ENCODE measurements around the gene COX19. TPM values are rescaled to one million over a fixed set of nuclear protein-coding genes. Genes with fewer than 3 reads are reported as not detected.

Gene COX19
- polyA plus RNA-seq, 3 donors: 7.4 to 15.0 (median 7.6) TPM

DNA sequence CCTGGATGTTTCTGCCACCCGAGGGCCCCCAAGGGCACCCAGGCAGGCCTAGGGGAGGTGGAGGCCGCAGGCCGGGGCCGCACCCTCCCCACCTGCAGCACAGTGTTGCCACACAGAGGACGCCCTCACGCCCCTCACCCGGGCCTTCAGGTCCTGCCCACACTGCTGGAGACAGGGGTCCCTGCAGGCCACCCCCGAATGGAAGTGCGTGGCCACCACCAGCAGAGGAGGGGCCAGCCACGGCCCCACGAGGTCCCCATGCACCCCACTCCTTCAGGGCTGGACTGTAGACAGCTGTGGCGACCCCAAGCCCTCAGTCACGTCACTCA, 56.3 kb downstream of the COX19 start:
- intact Hi-C loops (cut with micrococcal nuclease): no loop called here
- H3K4me3 ChIP-seq (replicated peaks in 1 of 3; ENCODE audit: low read depth in 2 of 3, low read length in 3 of 3): no peak overlapping the region
- no peak overlapping the region for H3K9ac ChIP-seq (ENCODE audit: insufficient read depth, low read length, poor library complexity, severe bottlenecking)
- no peak for DNase-seq
- H3K27ac ChIP-seq (ENCODE audit: low read depth in 1 of 2, low read length in 2 of 2): no peak overlapping the region
- Mint-ChIP-seq H3K9me3 (no peaks in the 10 kb centered on the region), H3K36me3 (peaks cover 43 to 55% of the 10 kb centered on the region in 2 donors), H3K4me3 (no peak overlapping the region), H3K27me3 (ENCODE audit: low read depth in 3 of 3) (peaks cover 0 to 3% (median 0%) of the 10 kb centered on the region in 3 donors), H3K27ac (peak overlapping the region in 5 of 7 donors; percentile 6 to 85 (median 51)), H3K4me1 (peaks cover 53% of the 10 kb centered on the region)
- WGBS (ENCODE audit: insufficient coverage): 95% methylated on average over 12 of the region's 13 CpGs
- peaks cover 41 to 67% of the 10 kb centered on the region in 2 donors for H3K4me1 ChIP-seq (ENCODE audit: control insufficient read depth in 1 of 2, insufficient read depth in 2 of 2, low read length in 2 of 2)
- H3K36me3 ChIP-seq (replicated peaks in 1 of 2; ENCODE audit: control insufficient read depth in 1 of 2, insufficient read depth in 2 of 2, low read length in 2 of 2): peaks cover 34 to 42% of the 10 kb centered on the region in 2 donors
- no peaks in the 10 kb centered on the region for H3K9me3 ChIP-seq (replicated peaks in 1 of 2; ENCODE audit: control insufficient read depth in 1 of 2, insufficient read depth in 1 of 2, low read length in 2 of 2)
- H3K79me2 ChIP-seq (ENCODE audit: insufficient read depth, low read length): peaks cover 61% of the 10 kb centered on the region
- peaks cover 27% of the 10 kb centered on the region for H4K20me1 ChIP-seq (ENCODE audit: insufficient read depth, low read length)
- H3K27me3 ChIP-seq (ENCODE audit: control insufficient read depth in 2 of 2, insufficient read depth in 2 of 2, low read length in 2 of 2): no peaks in the 10 kb centered on the region
- H3K4me2 ChIP-seq (replicated peaks; ENCODE audit: extremely low read depth, low read length, poor library complexity, severe bottlenecking): no peak overlapping the region
- H2AFZ ChIP-seq (ENCODE audit: insufficient read depth, low read depth, low read length, poor library complexity, severe bottlenecking): no peak overlapping the region
- TF ChIP-seq, protein P1, sequence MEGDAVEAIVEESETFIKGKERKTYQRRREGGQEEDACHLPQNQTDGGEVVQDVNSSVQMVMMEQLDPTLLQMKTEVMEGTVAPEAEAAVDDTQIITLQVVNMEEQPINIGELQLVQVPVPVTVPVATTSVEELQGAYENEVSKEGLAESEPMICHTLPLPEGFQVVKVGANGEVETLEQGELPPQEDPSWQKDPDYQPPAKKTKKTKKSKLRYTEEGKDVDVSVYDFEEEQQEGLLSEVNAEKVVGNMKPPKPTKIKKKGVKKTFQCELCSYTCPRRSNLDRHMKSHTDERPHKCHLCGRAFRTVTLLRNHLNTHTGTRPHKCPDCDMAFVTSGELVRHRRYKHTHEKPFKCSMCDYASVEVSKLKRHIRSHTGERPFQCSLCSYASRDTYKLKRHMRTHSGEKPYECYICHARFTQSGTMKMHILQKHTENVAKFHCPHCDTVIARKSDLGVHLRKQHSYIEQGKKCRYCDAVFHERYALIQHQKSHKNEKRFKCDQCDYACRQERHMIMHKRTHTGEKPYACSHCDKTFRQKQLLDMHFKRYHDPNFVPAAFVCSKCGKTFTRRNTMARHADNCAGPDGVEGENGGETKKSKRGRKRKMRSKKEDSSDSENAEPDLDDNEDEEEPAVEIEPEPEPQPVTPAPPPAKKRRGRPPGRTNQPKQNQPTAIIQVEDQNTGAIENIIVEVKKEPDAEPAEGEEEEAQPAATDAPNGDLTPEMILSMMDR (IDR thresholded peaks at IDR 0.05): no peak

DNA sequence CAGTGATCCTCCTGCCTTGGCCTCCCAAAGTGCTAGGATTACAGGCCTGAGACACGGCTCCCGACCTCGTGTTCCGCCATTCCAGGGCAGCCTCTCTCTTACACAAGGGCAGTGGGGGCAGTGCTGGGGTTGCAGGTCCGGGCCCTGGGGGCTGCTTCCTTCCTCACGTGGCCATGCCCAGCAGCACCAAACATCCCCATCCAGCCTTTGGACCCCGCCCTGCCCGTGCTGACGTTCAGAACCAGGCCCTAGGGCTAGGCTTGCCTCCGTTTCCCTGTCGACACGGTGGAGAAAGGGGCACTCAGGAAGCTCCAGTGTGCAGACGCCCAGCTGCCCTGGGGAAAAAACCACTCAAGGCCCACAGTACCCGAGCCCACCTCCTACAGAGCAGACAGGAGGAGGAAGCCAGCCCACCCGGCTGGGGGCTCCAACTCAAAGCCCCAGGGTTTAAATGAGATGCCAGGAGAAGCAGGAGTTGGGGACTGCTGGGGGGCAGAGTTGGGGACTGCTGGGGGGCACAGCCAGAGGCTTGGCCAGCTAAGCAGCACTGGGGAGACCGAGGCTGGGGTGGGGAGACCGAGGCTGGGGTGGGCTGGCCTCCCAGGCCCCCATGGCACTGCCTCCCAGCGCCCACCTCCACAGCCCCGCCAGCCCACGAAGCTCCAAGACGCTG, 56.8 kb downstream of the COX19 start:
- H3K9me3 Mint-ChIP-seq: no peaks in the 10 kb centered on the region
- no peak overlapping the region for H3K4me3 Mint-ChIP-seq
- peaks cover 34 to 42% of the 10 kb centered on the region in 2 donors for H3K36me3 ChIP-seq (replicated peaks in 1 of 2; ENCODE audit: control insufficient read depth in 1 of 2, insufficient read depth in 2 of 2, low read length in 2 of 2)
- no peak overlapping the region for H3K27ac ChIP-seq (ENCODE audit: low read depth in 1 of 2, low read length in 2 of 2)
- no peaks in the 10 kb centered on the region for H3K27me3 ChIP-seq (ENCODE audit: control insufficient read depth in 2 of 2, insufficient read depth in 2 of 2, low read length in 2 of 2)
- H3K9ac ChIP-seq (ENCODE audit: insufficient read depth, low read length, poor library complexity, severe bottlenecking): no peak overlapping the region
- H3K9me3 ChIP-seq (replicated peaks in 1 of 2; ENCODE audit: control insufficient read depth in 1 of 2, insufficient read depth in 1 of 2, low read length in 2 of 2): no peaks in the 10 kb centered on the region
- H3K4me1 Mint-ChIP-seq: peaks cover 56% of the 10 kb centered on the region
- H2AFZ ChIP-seq (ENCODE audit: insufficient read depth, low read depth, low read length, poor library complexity, severe bottlenecking): no peak overlapping the region
- H3K79me2 ChIP-seq (ENCODE audit: insufficient read depth, low read length): peaks cover 62% of the 10 kb centered on the region
- H4K20me1 ChIP-seq (ENCODE audit: insufficient read depth, low read length): peaks cover 32% of the 10 kb centered on the region
- peaks cover 0 to 3% (median 0%) of the 10 kb centered on the region in 3 donors for H3K27me3 Mint-ChIP-seq (ENCODE audit: low read depth in 3 of 3)
- TF ChIP-seq, protein P1 (IDR thresholded peaks at IDR 0.05): no peak
- peaks cover 43 to 59% of the 10 kb centered on the region in 2 donors for H3K36me3 Mint-ChIP-seq
- H3K4me2 ChIP-seq (replicated peaks; ENCODE audit: extremely low read depth, low read length, poor library complexity, severe bottlenecking): no peak overlapping the region
- H3K4me3 ChIP-seq (replicated peaks in 1 of 3; ENCODE audit: low read depth in 2 of 3, low read length in 3 of 3): no peak overlapping the region
- peaks cover 41 to 67% of the 10 kb centered on the region in 2 donors for H3K4me1 ChIP-seq (ENCODE audit: control insufficient read depth in 1 of 2, insufficient read depth in 2 of 2, low read length in 2 of 2)
- intact Hi-C loops (cut with micrococcal nuclease): no loop called here
- no peak for DNase-seq
- peak overlapping the region in 3 of 7 donors; percentile 3 to 68 (median 42) for H3K27ac Mint-ChIP-seq
- 72% methylated on average over 11 of the region's 21 CpGs for WGBS (ENCODE audit: insufficient coverage)

All from CD14-positive monocyte (primary cell).